Right lobe of liver (tissue), 6 donors: ENCODE results near the gene SIN3B. TPM values are rescaled to one million over a fixed set of nuclear protein-coding genes. Genes with fewer than 3 reads are reported as not detected.

Source experiments
- ATAC-seq, 4 donors: fragments of 200-7000 bp; cut with Tn5 transposase; one replicate each; pipeline ENCODE4 v1.9.1; 2020; ENCODE audit warnings: mild to moderate bottlenecking in 4 of 4, moderate library complexity in 4 of 4
- DNase-seq, 3 donors: peaks; one replicate each; pipeline ENCODE4 v3.0.0-alpha.2; 2020
- H3K27ac ChIP-seq, 3 donors: fragments of 200-600 bp; one replicate each; pipeline ENCODE4 v1.8.0; 2022
- H3K27me3 ChIP-seq, 2 donors: fragments of 200-600 bp; one replicate each; pipeline ENCODE4 v1.8.0; 2022
- H3K36me3 ChIP-seq, 4 donors: fragments of 200-600 bp; sonication (generic) in 1 of 4; one replicate each; pipeline versions ENCODE4 v1.5.1 to v1.8.0; 2017 to 2022; ENCODE audit warnings: control low read depth in 1 of 4
- H3K4me1 ChIP-seq, 4 donors: fragments of 200-600 bp; sonication (generic) in 1 of 4; one replicate each; pipeline versions ENCODE4 v1.5.1 to v1.8.0; 2017 to 2022; ENCODE audit warnings: control low read depth in 1 of 4
- H3K4me3 ChIP-seq, 3 donors: fragments of 200-600 bp; one replicate each; pipeline ENCODE4 v1.8.0; 2022
- H3K9me3 ChIP-seq, 4 donors: fragments of 200-600 bp; sonication (generic) in 1 of 4; one replicate each; pipeline versions ENCODE4 v1.5.1 to v1.8.0; 2017 to 2022; ENCODE audit warnings: control low read depth in 1 of 4
- CTCF ChIP-seq, 4 donors: fragments of 200-600 bp in 3 of 4; fragments of 450-650 bp in 1 of 4; IDR thresholded peaks; one replicate each; pipeline versions ENCODE4 v1.5.1 to v1.8.0; 2016 to 2022; ENCODE audit warnings: antibody characterized with exemption in 4 of 4, mild to moderate bottlenecking in 2 of 4
- POLR2A ChIP-seq: fragments of 450-650 bp; IDR thresholded peaks from one replicate; pipeline ENCODE4 v1.6.1; 2017; ENCODE audit warnings: antibody characterized with exemption, mild to moderate bottlenecking
- WGBS: methylation state at CpG from one replicate; pipeline ENCODE4 v1.1.6; 2018; ENCODE audit warnings: low coverage, low lambda C conversion rate; ENCODE audit not compliant: insufficient coverage; ENCODE audit errors: missing lambda C conversion rate; 5-methylcytosine and 5-hydroxymethylcytosine counted together
- intact Hi-C, 2 donors: fragments of 100-400 bp; cut with DNase I; formaldehyde crosslinking; loops; one replicate each; pipeline versions ENCODE4 v1.11.2 to v1.14.1; 2022
- total RNA-seq, 6 experiments: library from RNA; depleted of rRNA in 2 of 6; stranded (reverse); fragments of >200 nt in 2 of 6; fragmentation: NEBNext Ultra II Directional in 3 of 6; extraction: Animal tissue kit (Norgen Biotek cat#: 25700) in 3 of 6; gene quantifications; one replicate each; pipeline versions ENCODE4 v1.1.0 to v1.2.4, GENCODE V29; 2016 to 2023
- donor health status: DM: no; HTN: yes; CAD: no.
- donor health status: DM: no; HTN: no; CAD: no.
- donor health status: DM: no; HTN: no; CAD: no.
- donor health status: DM: no; HTN: yes; CAD: no.
- donor health status: DM: no; HTN: yes; CAD: no.

The SIN3B gene
- total RNA-seq, 6 experiments from 2014 or later: 10.6 to 20.9 (median 13.6) TPM

- ATAC-seq (peak; percentile 53 to 79 (median 62)), DNase-seq (no peak)
- peaks cover 0 to 65% (median 26%) of the 10 kb centered on the region in 4 donors for H3K36me3 ChIP-seq
- intact Hi-C loops: no loop called here
- 77% methylated on average over 3 of the region's 6 CpGs for WGBS
- H3K4me3 ChIP-seq: no peak overlapping the region
- no peaks in the 10 kb centered on the region for H3K4me1 ChIP-seq
- H3K27me3 ChIP-seq: no peaks in the 10 kb centered on the region
- H3K27ac ChIP-seq: no peak overlapping the region
- H3K9me3 ChIP-seq: no peaks in the 10 kb centered on the region
- no peak for TF ChIP-seq POLR2A
- TF ChIP-seq CTCF (IDR thresholded peaks at IDR 0.05): no peak
Observed at GRCh38 chr19:16847430-16847829, 18.2 kb downstream of the SIN3B start.

- no peak overlapping the region for H3K4me3 ChIP-seq
- H3K27ac ChIP-seq: no peak overlapping the region
- intact Hi-C loops: no loop called here
- H3K4me1 ChIP-seq: no peaks in the 10 kb centered on the region
- no peaks in the 10 kb centered on the region for H3K9me3 ChIP-seq
- peaks cover 0 to 68% (median 27%) of the 10 kb centered on the region in 4 donors for H3K36me3 ChIP-seq
- no peak for DNase-seq
- WGBS: 29% methylated on average over 1 of the region's 1 CpG
- no peaks in the 10 kb centered on the region for H3K27me3 ChIP-seq
- peak in 1 of 4 donors; percentile 28 for ATAC-seq
- TF ChIP-seq CTCF (IDR thresholded peaks at IDR 0.05) (no peak), POLR2A (no peak)
Observed at GRCh38 chr19:16849168-16849567, 20.0 kb downstream of the SIN3B start.

DNA sequence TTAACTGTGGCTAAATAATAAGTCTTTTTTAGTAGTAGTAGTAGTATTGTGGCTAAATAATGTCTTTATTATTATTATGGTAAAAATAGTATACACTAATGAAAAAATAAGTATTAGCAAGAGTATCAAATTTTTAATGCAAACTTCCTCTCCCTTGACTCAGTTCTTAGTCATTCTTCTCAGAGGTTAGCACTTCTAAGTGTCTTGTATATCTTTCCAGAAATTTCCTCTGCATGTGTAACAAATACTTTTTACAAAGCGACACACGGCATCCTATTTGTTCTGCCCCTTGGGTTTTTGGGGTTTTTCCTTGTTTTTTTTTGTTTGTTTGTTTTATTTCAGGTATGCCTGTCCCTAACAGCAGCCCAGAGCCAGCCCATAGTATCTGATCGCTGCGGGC, 20.9 kb downstream of the SIN3B start:
- 93% methylated on average over 4 of the region's 4 CpGs for WGBS
- H3K36me3 ChIP-seq: peaks cover 0 to 73% (median 27%) of the 10 kb centered on the region in 4 donors
- intact Hi-C loops: no loop called here

GRCh38 chr19:16851031-16851712, 22.0 kb downstream of the SIN3B start:
- no peak for ATAC-seq
- Histone ChIP-seq H3K9me3 (no peaks in the 10 kb centered on the region), H3K27ac (no peak overlapping the region), H3K27me3 (no peaks in the 10 kb centered on the region), H3K4me3 (no peak overlapping the region), H3K36me3 (peaks cover 0 to 69% (median 27%) of the 10 kb centered on the region in 4 donors), H3K4me1 (no peaks in the 10 kb centered on the region)
- 93% methylated on average over 3 of the region's 33 CpGs for WGBS
- intact Hi-C loops: no loop called here
- DNase-seq: no peak
- no peak for TF ChIP-seq POLR2A
- TF ChIP-seq CTCF (IDR thresholded peaks at IDR 0.05): no peak

More for the DNA sequence above, 20.9 kb downstream of the SIN3B start:
- DNase-seq (no peak), ATAC-seq (no peak)
- Histone ChIP-seq H3K27me3 (no peaks in the 10 kb centered on the region), H3K4me3 (no peak overlapping the region), H3K9me3 (no peaks in the 10 kb centered on the region), H3K4me1 (no peaks in the 10 kb centered on the region), H3K27ac (no peak overlapping the region)
- TF ChIP-seq POLR2A (no peak), CTCF (IDR thresholded peaks at IDR 0.05) (no peak)
